H9 (cell line): ENCODE results near the gene NTMT1. TPM values are rescaled to one million over a fixed set of nuclear protein-coding genes. Genes with fewer than 3 reads are reported as not detected.

Experiments
- DNase-seq: peaks from one replicate; pipeline ENCODE4 v3.0.0-alpha.2; 2017
- H2AFZ ChIP-seq: one replicate; pipeline ENCODE4 v1.6.1; 2013; ENCODE audit warnings: mild to moderate bottlenecking, low read length, control low read depth, moderate library complexity
- H2AK5ac ChIP-seq: 2 replicates; pipeline ENCODE4 v1.6.1; 2013; ENCODE audit warnings: low read length, control low read depth, mixed read lengths; ENCODE audit not compliant: insufficient read length
- H2BK120ac ChIP-seq: one replicate; pipeline ENCODE4 v1.6.1; 2013; ENCODE audit warnings: low read depth, mild to moderate bottlenecking, low read length, control low read depth, inconsistent platforms; ENCODE audit not compliant: poor library complexity, severe bottlenecking
- H2BK12ac ChIP-seq: 2 replicates; pipeline ENCODE4 v1.6.1; 2013; ENCODE audit warnings: low read length, control low read depth, mixed read lengths, low read depth; ENCODE audit not compliant: insufficient read length
- H2BK15ac ChIP-seq: 2 replicates; pipeline ENCODE4 v1.6.1; 2013; ENCODE audit warnings: low read depth, low read length, control low read depth
- H2BK20ac ChIP-seq: one replicate; pipeline ENCODE4 v1.6.1; 2013; ENCODE audit warnings: low read depth, mild to moderate bottlenecking, low read length, control low read depth, inconsistent platforms; ENCODE audit not compliant: poor library complexity, severe bottlenecking
- H2BK5ac ChIP-seq: 2 replicates; pipeline ENCODE4 v1.6.1; 2013; ENCODE audit warnings: low read length, control low read depth, mixed read lengths; ENCODE audit not compliant: insufficient read length
- H3K14ac ChIP-seq: 2 replicates; pipeline ENCODE4 v1.6.1; 2013; ENCODE audit warnings: low read length, control low read depth; ENCODE audit not compliant: insufficient read depth
- H3K18ac ChIP-seq: 2 replicates; pipeline ENCODE4 v1.6.1; 2013; ENCODE audit warnings: low read depth, mild to moderate bottlenecking, mixed read lengths, low read length, control low read depth; ENCODE audit not compliant: insufficient read length
- H3K23ac ChIP-seq: 2 replicates; pipeline ENCODE4 v1.6.1; 2013; ENCODE audit warnings: low read length, control low read depth, mixed read lengths, low read depth; ENCODE audit not compliant: insufficient read length
- H3K23me2 ChIP-seq: 2 replicates; pipeline ENCODE4 v1.6.1; 2013; ENCODE audit warnings: low read depth, mild to moderate bottlenecking, mixed read lengths, low read length, control low read depth; ENCODE audit not compliant: insufficient read length, poor library complexity, severe bottlenecking
- H3K27ac ChIP-seq: 2 replicates; pipeline ENCODE4 v1.5.1; 2013; ENCODE audit warnings: low read length, control low read depth, mixed read lengths, low read depth; ENCODE audit not compliant: insufficient read length
- H3K27me3 ChIP-seq: 2 replicates; pipeline ENCODE4 v1.6.1; 2013; ENCODE audit warnings: low read length, control low read depth, inconsistent platforms; ENCODE audit not compliant: insufficient read depth
- H3K4ac ChIP-seq: 2 replicates; pipeline ENCODE4 v1.6.1; 2013; ENCODE audit warnings: low read depth, mild to moderate bottlenecking, control low read depth, inconsistent platforms, low read length, moderate library complexity
- H3K4me1 ChIP-seq: 2 replicates; pipeline ENCODE4 v1.6.1; 2013; ENCODE audit warnings: low read length, control low read depth, inconsistent platforms; ENCODE audit not compliant: insufficient read depth
- H3K4me2 ChIP-seq: 2 replicates; pipeline ENCODE4 v1.6.1; 2013; ENCODE audit warnings: low read length, control low read depth, mixed read lengths; ENCODE audit not compliant: insufficient read length, insufficient read depth
- H3K56ac ChIP-seq: 2 replicates; pipeline ENCODE4 v1.6.1; 2013; ENCODE audit warnings: low read depth, mild to moderate bottlenecking, mixed read lengths, low read length, control low read depth; ENCODE audit not compliant: insufficient read length
- H3K79me1 ChIP-seq: 2 replicates; pipeline ENCODE4 v1.6.1; 2013; ENCODE audit warnings: low read depth, mild to moderate bottlenecking, moderate library complexity, low read length, control low read depth, inconsistent platforms; ENCODE audit not compliant: insufficient read depth, poor library complexity, severe bottlenecking
- H3K79me2 ChIP-seq: 2 replicates; pipeline ENCODE4 v1.6.1; 2013; ENCODE audit warnings: low read length, control low read depth, inconsistent platforms; ENCODE audit not compliant: insufficient read depth
- H3K9ac ChIP-seq: 2 replicates; pipeline ENCODE4 v1.6.1; 2013; ENCODE audit warnings: low read length, control low read depth, mixed read lengths; ENCODE audit not compliant: insufficient read length; ENCODE audit errors: extremely low read depth
- H3K9me3 ChIP-seq: one replicate; pipeline ENCODE4 v1.6.1; 2013; ENCODE audit warnings: low read depth, low read length, inconsistent platforms; ENCODE audit not compliant: control insufficient read depth
- H3T11ph ChIP-seq: one replicate; pipeline ENCODE4 v1.6.1; 2013; ENCODE audit warnings: mild to moderate bottlenecking, low read length, control low read depth, inconsistent platforms
- H4K20me1 ChIP-seq: one replicate; pipeline ENCODE4 v1.6.1; 2013; ENCODE audit not compliant: control insufficient read depth, insufficient read length, insufficient read depth
- H4K5ac ChIP-seq: 2 replicates; pipeline ENCODE4 v1.6.1; 2013; ENCODE audit warnings: low read depth, mild to moderate bottlenecking, mixed read lengths, low read length, control low read depth; ENCODE audit not compliant: insufficient read length
- H4K8ac ChIP-seq: replicated peaks from 2 replicates; pipeline ENCODE4 v1.6.1; 2013; ENCODE audit warnings: low read length, control low read depth, mixed read lengths, low read depth; ENCODE audit not compliant: insufficient read length
- H4K91ac ChIP-seq: 2 replicates; pipeline ENCODE4 v1.6.1; 2013; ENCODE audit warnings: low read depth, mild to moderate bottlenecking, moderate library complexity, mixed read lengths, low read length, control low read depth; ENCODE audit not compliant: insufficient read length
- H3K27ac Mint-ChIP-seq, 3 experiments: 2 replicates in 2 of 3; 3 replicates in 1 of 3; pipeline ENCODE4 v1.8.0; 2020 to 2021; ENCODE audit warnings: mixed read lengths in 3 of 3, mild to moderate bottlenecking in 1 of 3, moderate library complexity in 1 of 3
- H3K27me3 Mint-ChIP-seq: 2 replicates; pipeline ENCODE4 v1.8.0; 2021; ENCODE audit warnings: low read depth, mild to moderate bottlenecking, moderate library complexity, mixed read lengths
- H3K36me3 Mint-ChIP-seq, 3 experiments: 2 replicates in 2 of 3; 3 replicates in 1 of 3; pipeline ENCODE4 v1.8.0; 2020 to 2021; ENCODE audit warnings: low read depth in 3 of 3, mixed read lengths in 3 of 3; ENCODE audit not compliant: insufficient read depth in 1 of 3
- H3K4me1 Mint-ChIP-seq, 2 experiments: 2 replicates each; pipeline ENCODE4 v1.8.0; 2020; ENCODE audit warnings: mixed read lengths in 2 of 2
- H3K4me3 Mint-ChIP-seq, 2 experiments: 2 replicates in 1 of 2; 3 replicates in 1 of 2; pipeline ENCODE4 v1.8.0; 2020 to 2021; ENCODE audit warnings: mild to moderate bottlenecking in 2 of 2, mixed read lengths in 2 of 2, moderate library complexity in 1 of 2
- H3K9me3 Mint-ChIP-seq, 2 experiments: 2 replicates in 1 of 2; 3 replicates in 1 of 2; pipeline ENCODE4 v1.8.0; 2020; ENCODE audit warnings: mild to moderate bottlenecking in 2 of 2, mixed read lengths in 2 of 2, moderate library complexity in 1 of 2
- CTCF ChIP-seq: fragments of 200-600 bp; sonication (generic); conservative IDR thresholded peaks from 3 replicates; pipeline ENCODE4 v1.8.0; 2021; ENCODE audit warnings: antibody characterized with exemption, mild to moderate bottlenecking
- WGBS: extraction: QIAGEN DNeasy Blood & Tissue Kit; methylation state at CpG from one replicate; pipeline ENCODE4 v1.1.7; 2013; ENCODE audit warnings: missing lambda C conversion rate, low lambda C conversion rate, mixed read lengths; ENCODE audit not compliant: insufficient read length; ENCODE audit errors: extremely low coverage; 5-methylcytosine and 5-hydroxymethylcytosine counted together
- total RNA-seq: library from RNA; stranded (reverse); gene quantifications from 2 replicates; pipeline ENCODE4 v1.2.1, GENCODE V29; 2021

The NTMT1 gene
- total RNA-seq, 1 experiment from 2014 or later, result 57.9 TPM

GRCh38 chr9:129620669-129621295 is 5.2 kb upstream of the NTMT1 start, which contains the start of gene C9orf50:
Gene C9orf50 (minus strand): TSS chr9:129621101. CDS start chr9:129620574, 527 bp downstream.
- H2BK20ac ChIP-seq, result no peak within 1 kb of the TSS
- H3K23me2 ChIP-seq, result peaks cover 7% of the 10 kb centered on the region
- WGBS, result no CpG with 5 or more reads among the region's 21 CpGs
- H3T11ph ChIP-seq, result no peak within 1 kb of the TSS
- no peak for DNase-seq
- H3K9me3 ChIP-seq, result no peaks in the 10 kb centered on the region
- H3K27ac ChIP-seq, result no peak within 1 kb of the TSS
- H3K14ac ChIP-seq, result no peak within 1 kb of the TSS; the same call in 1 of the 2 replicates
- H4K20me1 ChIP-seq, result no peaks in the 10 kb centered on the region
- no peak within 1 kb of the TSS for H2AK5ac ChIP-seq
- peak within 1 kb of the TSS; percentile 51 for H3K4me2 ChIP-seq
- H3K4me1 Mint-ChIP-seq, result peaks cover 13 to 16% of the 10 kb centered on the region in 2 experiments
- H3K23ac ChIP-seq, result no peak within 1 kb of the TSS
- no peak within 1 kb of the TSS for H4K5ac ChIP-seq
- H3K9me3 Mint-ChIP-seq, result peaks cover 0 to 7% of the 10 kb centered on the region in 2 experiments; a peak in 3 of 5 replicates
- no peak within 1 kb of the TSS for H3K56ac ChIP-seq
- H3K79me2 ChIP-seq, result no peaks in the 10 kb centered on the region
- H3K18ac ChIP-seq, result no peak within 1 kb of the TSS
- H3K4me3 Mint-ChIP-seq, result peak within 1 kb of the TSS; percentile 54 to 75
- no peak for TF ChIP-seq CTCF
- no peak within 1 kb of the TSS for H3K27ac Mint-ChIP-seq
- 0 out of 2 replicates have a peak, but pooled peaks cover 2% of the 10 kb centered on the region for H3K4me1 ChIP-seq
- H4K91ac ChIP-seq, result no peak within 1 kb of the TSS
- no peaks in the 10 kb centered on the region; a peak in 2 of 7 replicates for H3K36me3 Mint-ChIP-seq
- H3K9ac ChIP-seq, result no peak within 1 kb of the TSS
- H3K27me3 Mint-ChIP-seq, result peaks cover 54% of the 10 kb centered on the region
- no peak within 1 kb of the TSS for H2BK5ac ChIP-seq
- no peak within 1 kb of the TSS for H2BK15ac ChIP-seq
- no peak within 1 kb of the TSS for H4K8ac ChIP-seq
- H2BK12ac ChIP-seq, result no peak within 1 kb of the TSS
- H2BK120ac ChIP-seq, result no peak within 1 kb of the TSS
- no peaks in the 10 kb centered on the region for H3K79me1 ChIP-seq
- H2AFZ ChIP-seq, result no peak within 1 kb of the TSS
- H3K27me3 ChIP-seq, result peaks cover 22% of the 10 kb centered on the region
- H3K4ac ChIP-seq, result no peak within 1 kb of the TSS
